Stimulated activated CD4-positive, alpha-beta T cell treated with anti-CD3 and anti-CD28 coated beads, Interleukin-12 subunit alpha, Interleukin-12 subunit beta, amount 100 ng/mL, for 4 hours (primary cell): ENCODE results near the gene HIPK3.
"Not testable (repeated sequence)": the region's sequence is repeated elsewhere in the genome, so short reads cannot be mapped to it uniquely, and the experiment has no call there.

Experiments
- DNase-seq: peaks from one replicate; pipeline ENCODE4 v3.0.0-alpha.2; 2020

Gene HIPK3

GRCh38 chr11:33362051-33362910 is 105.1 kb downstream of the HIPK3 start:
- DNase-seq, result no peak

DNA sequence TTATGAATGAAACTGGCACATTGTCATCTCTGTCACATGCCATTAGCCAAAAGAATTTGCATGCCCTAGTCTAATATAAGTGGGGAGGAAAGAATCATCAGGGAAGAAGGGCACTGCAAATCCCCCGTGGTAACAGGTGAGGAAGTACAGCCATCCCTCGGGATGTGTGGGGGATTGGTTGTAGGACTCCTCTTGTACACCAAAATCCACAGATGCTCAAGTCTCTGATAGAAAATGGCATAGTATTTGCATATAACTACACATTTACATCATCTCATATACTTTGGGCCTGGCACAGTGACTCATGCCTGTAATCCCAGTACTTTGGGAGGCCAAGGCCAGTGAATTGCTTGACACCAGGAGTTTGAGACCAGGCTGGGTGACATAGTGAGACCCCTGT is 109.7 kb downstream of the HIPK3 start:
- no peak for DNase-seq

GRCh38 chr11:33368475-33368874 is 111.3 kb downstream of the HIPK3 start:
- not testable (repeated sequence) for DNase-seq

DNA sequence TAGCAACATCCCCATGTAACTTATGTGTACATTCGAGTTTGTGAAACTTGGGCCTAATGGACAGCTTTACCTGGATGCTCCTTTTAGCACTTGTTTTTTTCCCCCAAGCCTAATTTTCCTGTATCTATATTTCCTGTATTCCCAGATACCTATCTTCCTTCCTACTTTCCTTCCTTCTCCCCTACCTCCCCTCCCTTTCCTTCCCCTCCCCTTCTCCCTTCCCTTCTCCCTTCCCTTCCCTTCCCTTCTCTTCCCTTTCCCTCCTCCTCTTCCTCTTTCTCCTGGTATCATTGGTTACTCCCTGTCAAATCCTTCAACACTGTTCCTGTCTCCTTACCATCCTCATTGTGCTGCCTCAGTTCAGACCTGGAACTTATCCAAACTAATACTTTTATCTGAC is 111.8 kb downstream of the HIPK3 start:
- no peak for DNase-seq

DNA sequence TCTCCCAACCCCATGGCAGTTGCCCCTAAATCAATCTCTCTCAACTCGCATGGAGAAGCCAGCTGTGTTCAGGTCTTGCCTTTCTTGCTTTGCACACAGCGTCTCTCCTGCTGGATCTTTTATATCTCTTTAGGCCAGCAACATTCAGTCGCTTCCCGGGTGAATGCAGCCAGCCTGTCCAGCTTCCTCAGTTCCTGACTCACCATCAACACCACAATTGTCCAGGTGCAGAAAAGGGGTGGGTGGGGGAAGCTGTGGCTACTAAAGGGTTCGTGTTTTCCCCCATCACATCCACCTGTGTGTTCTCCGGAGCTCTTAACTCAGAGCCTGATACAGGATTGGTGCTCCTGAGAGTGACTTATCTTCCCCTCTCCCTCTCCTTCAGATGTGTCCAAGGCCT is 116.5 kb downstream of the HIPK3 start:
- no peak for DNase-seq

DNA sequence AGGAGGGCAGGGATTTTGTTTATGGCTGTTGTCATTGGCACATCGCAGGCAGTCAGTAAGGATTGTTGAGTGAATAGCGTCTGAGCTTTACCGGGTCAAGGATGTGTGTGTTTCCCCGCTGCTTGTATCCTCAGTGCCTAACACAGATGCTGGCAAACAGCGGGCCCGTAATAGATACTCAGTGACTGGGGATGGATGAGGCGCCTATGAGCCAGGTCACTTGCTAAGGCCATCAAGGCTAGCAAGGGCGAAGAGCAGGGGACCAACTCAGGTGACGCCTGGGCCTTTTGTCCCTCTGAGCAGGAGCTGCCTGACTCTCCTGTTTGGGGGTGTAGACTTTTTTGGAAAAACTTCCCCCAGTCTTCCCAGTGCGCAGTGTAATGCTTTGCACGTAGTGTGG is 118.1 kb downstream of the HIPK3 start:
- DNase-seq, result no peak

- no peak for DNase-seq
Observed at GRCh38 chr11:33375688-33376311, 118.6 kb downstream of the HIPK3 start, which contains the start of gene KIAA1549L. TSS of gene KIAA1549L (plus strand) at chr11:33376108.

DNA sequence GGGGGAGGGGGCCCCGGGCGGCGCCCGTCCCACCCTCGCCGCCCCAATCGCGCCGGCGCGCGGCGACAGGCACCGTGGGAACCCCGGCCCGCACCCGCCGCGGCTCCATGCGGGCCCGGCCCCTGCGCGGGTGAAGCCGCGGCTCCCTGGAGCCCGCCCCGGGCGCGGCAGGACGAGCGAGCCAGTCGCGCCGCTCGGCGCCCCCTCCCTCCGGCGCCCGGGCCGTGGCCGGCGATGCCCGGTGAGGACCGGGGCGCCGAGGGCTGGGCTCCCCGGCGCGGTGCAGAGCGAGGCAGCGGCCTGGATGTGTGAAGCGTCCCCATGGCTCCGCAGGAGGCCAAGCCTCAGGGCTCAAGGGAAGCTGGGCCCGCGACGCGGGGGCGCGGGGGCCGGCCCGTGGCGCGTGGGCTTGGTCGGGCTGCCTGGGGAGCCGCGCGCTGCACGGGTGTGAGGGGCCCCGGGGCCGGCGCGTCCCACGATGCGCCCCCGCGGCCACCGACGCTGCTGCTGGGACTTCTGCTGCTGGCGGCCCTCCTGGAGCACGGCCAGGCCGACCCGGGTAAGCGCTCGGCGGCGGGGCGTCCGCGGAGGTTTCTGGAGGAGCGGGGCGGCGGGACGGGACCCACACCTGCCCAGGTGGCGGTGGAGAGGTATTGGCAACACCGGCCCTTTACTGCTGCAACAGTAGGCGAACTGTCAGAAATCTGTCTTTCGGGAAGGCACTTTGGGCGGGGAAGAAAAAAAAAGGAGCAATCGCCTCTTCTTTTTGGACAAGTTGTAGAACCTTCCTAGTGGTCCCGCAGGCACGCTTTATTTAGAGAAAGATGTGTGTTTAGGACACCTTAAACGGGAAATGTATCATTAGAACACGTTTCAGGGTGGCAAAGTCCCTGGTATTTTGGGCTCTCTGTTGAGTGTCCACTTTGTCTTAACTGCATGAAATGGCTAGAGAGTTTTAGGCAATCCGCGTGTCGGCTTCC is 119.4 kb downstream of the HIPK3 start:
- DNase-seq, result no peak

DNA sequence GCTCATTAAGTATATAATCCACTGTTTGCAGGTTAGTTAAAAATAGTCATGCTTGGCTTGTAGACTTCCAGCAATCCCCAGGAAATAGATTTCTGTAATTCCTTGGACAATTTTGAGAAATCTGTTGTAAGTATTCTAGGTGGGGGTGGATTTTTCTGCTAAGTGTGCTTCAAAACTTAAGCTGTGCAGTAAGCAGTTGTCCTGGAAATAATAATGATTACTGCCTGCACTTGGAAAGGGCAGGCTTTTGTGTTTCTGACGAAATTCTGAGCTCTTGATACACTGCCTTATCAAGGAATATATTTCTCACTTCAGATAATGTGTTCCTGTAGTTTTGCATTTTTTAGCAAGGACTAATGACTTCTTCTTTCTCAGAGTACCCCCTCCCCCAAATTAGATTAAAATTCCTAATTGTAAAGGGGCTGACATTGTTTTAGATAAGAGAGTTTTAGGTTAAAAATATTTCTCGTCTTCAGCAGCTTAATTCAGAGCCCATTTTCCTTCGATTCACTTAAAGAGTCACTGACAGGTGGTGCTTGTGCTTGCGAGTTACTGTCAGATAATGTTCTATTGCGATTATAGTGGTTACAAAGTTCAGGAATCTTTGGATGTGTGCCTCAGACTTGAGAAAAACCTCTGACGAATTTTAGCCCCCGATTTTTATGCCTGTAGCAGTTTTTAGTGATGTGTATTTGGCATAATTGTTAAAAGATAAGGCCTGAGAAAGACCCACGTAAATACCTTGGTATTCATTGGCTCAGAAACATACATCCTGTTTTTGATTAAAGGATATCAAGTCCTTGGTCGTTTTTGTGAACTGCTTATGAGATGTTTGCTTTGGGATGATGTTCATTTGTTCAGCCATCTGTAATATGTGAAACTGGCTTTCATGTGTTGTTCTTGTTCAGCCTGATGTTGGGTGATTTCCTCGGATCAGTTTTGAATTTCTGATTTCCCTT is 120.5 kb downstream of the HIPK3 start:
- DNase-seq, result no peak

DNA sequence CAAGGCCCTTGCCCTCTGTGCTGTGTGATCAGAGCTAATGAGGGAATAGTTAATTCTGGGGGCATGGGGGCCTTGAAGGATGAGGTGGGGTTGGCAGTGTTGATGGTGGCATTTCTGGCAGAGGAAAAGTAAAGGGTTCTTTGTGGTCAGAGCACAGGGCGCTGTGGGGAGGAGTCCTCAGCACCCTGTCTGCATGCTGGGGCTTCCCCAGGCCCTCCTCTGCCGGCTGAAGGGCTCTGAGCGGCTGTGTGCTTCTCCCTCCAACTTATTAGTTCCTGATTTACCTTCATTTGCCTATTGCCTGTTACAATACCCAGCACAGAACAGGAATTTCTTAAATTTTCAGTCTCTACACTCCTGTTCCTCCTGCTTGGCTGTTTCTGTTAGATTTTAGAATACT is 122.8 kb downstream of the HIPK3 start:
- no peak for DNase-seq

- DNase-seq, result no peak
Observed at GRCh38 chr11:33383075-33383919, 126.1 kb downstream of the HIPK3 start.

GRCh38 chr11:33383920-33384209 is 126.7 kb downstream of the HIPK3 start:
- DNase-seq, result no peak

DNA sequence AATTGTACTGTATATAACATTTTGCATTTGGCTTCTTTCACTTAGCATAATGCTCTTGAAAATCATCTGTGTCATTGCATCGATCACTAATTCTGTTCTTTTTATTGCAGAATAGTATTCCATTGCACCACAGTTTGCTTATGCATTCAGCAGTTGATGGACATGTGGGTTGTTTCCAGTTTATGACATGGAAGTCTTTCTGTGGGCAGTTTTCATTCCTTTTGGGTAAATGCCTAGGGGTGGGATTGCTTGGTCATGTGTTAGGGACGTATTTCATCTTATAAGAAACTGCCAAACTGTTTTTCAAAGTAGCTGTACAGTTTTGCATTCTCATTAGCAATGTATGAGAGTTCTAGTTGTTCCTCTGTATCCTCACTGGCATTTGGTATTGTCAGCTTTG is 127.0 kb downstream of the HIPK3 start:
- no peak for DNase-seq

DNA sequence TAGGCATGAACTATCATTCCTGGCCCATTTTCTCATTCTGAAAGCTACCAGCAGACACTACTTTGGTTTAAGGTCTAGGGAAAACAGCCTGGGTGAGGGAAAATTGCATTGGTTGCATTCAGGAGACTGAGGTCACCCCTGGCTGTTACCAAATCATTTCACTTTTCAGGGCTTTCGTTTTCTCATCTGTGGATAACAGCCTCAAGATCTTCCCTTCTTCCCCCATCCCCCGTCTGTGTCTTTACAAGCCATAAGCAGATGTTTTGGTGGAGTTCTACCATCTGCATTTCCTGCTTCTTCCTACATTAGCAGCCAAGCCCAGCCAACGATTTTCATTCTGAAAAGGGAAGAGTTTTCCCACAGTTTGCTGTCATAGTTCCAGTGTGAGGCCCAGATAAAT is 130.4 kb downstream of the HIPK3 start:
- DNase-seq, result no peak

DNA sequence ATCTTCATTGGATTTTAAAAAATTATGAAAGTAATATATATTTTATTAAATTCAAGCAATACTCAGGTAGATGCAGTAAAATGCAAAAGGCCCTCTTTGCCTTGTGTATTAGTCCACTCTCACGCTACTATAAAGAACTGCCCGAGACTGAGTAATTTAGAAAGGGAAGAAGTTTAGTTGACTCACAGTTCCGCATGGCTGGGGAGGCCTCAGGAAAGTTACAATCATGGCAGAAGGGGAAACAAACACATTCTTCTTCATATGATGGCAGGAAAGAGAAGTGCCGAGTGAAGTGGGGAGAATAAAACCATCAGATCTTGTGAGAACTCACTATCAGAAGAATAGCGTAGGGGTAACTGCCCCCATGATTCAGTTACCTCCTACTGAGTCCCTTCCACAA is 130.8 kb downstream of the HIPK3 start:
- DNase-seq, result no peak

GRCh38 chr11:33388793-33389525 is 131.8 kb downstream of the HIPK3 start:
- DNase-seq, result no peak

DNA sequence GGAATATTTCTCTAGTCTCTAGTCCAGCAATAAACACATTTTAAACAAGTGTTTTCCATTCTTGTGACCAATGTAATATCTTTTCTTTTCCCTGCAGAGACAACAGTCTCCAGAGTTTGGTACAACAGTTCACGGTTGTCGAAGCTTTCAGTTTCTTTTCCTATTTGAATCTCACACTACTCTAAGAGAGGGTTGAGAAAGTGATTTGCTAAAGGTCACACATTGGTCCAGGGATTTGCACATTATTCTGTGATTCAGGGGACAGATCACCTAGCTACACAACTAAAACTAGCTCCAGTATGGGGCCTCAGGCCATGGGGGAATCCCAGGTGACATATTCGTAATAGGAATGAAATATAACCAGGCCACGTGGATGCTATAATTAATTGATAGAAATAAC is 132.5 kb downstream of the HIPK3 start:
- DNase-seq, result no peak

DNA sequence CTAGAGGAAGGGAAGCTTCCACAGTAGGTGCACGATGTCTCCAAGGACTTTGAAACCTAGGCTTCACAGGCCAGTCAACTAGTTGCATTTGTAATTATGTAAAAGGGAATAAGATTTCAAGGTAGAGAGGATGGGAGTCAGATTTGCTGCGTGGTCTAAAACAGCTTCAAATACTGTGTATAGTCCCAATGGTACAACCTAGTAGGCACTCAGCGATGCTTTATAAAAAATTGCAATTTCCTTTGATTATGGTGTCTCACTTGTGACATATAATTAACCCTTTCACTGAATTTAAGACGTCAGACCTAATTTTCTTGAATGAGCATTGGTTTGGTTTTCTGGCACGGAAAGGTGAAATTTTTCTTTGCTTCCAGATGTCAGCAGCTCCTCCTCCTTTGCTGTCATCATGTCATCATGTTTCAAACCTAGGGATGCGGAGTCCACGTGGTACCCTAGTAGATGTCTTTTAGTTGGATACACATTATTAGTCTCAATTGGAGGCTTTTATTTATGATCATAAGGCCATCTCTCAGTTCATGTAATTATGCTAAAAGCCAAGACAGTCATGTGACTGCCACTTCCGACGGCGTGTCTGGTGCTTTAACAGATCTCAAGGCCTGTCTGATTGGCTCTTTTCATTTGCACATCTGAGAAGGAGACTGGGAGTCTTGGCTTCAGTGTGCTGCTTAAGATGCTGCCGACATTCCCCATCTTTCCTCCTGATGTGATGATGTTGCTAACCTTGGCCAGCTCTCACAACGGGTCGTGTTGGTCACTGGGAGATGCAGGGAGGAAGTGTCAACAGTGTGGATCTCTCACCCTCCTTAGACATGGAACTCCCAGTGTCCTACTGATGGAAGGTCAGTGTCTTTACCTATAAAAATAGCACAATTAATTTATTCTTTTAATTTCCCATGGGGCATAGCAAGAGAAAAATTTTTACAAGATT is 134.0 kb downstream of the HIPK3 start:
- no peak for DNase-seq

DNA sequence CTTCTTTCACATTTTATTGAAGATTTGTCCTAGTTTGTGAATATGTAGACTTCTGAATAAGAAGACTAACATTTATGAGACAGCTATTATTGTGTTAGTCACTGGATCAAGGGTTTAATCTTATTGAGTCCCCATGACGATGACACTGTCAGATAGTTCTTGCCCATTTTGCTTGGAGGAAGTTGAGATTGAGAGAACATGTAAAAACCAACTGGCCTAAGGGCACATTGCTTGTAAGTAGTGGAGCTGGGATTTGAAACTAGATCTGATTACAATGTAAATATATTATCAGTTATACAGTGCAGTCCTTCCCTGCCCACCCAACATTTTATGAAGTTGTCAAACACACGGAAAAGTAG is 134.7 kb downstream of the HIPK3 start:
- no peak for DNase-seq
